Trophoblast cell (in vitro differentiated cells and primary cell): ENCODE measurements around the gene SLAMF1.

Experiments
- DNase-seq, 2 donors: peaks; one replicate each; pipeline ENCODE4 v3.0.0-alpha.2; 2016
- H2AFZ ChIP-seq: 2 replicates; pipeline ENCODE4 v1.6.1; 2013; ENCODE audit warnings: low read length, moderate library complexity, mild to moderate bottlenecking; ENCODE audit not compliant: insufficient read depth, poor library complexity
- H2AK5ac ChIP-seq: 2 replicates; pipeline ENCODE4 v1.6.1; 2013; ENCODE audit warnings: mild to moderate bottlenecking, low read length
- H2BK120ac ChIP-seq: 2 replicates; pipeline ENCODE4 v1.6.1; 2013; ENCODE audit warnings: low read length, mild to moderate bottlenecking, moderate library complexity; ENCODE audit not compliant: insufficient read depth, poor library complexity
- H2BK12ac ChIP-seq: 2 replicates; pipeline ENCODE4 v1.6.1; 2013; ENCODE audit warnings: mild to moderate bottlenecking, low read length, moderate library complexity
- H2BK5ac ChIP-seq: 2 replicates; pipeline ENCODE4 v1.6.1; 2013; ENCODE audit warnings: low read length, low read depth, moderate library complexity, mild to moderate bottlenecking; ENCODE audit not compliant: poor library complexity
- H3K14ac ChIP-seq: 2 replicates; pipeline ENCODE4 v1.6.1; 2013; ENCODE audit warnings: mild to moderate bottlenecking, low read length
- H3K18ac ChIP-seq: 2 replicates; pipeline ENCODE4 v1.6.1; 2013; ENCODE audit warnings: mild to moderate bottlenecking, low read length
- H3K23ac ChIP-seq: 2 replicates; pipeline ENCODE4 v1.6.1; 2013; ENCODE audit warnings: low read length
- H3K27ac ChIP-seq: 2 replicates; pipeline ENCODE4 v1.5.1; 2013; ENCODE audit warnings: low read depth, mild to moderate bottlenecking, inconsistent platforms, low read length, moderate library complexity
- H3K27me3 ChIP-seq: 2 replicates; pipeline ENCODE4 v1.6.1; 2013; ENCODE audit warnings: inconsistent platforms, mild to moderate bottlenecking, low read length, moderate library complexity; ENCODE audit not compliant: insufficient read depth
- H3K36me3 ChIP-seq, 2 experiments: 1 replicate in 1 of 2; 2 replicates in 1 of 2; pipeline ENCODE4 v1.6.1; 2013; ENCODE audit warnings: low read length in 2 of 2, mild to moderate bottlenecking in 2 of 2, moderate library complexity in 1 of 2; ENCODE audit not compliant: insufficient read depth in 2 of 2, control insufficient read depth in 1 of 2
- H3K4ac ChIP-seq: 2 replicates; pipeline ENCODE4 v1.6.1; 2013; ENCODE audit warnings: low read depth, mild to moderate bottlenecking, low read length, moderate library complexity
- H3K4me1 ChIP-seq, 2 experiments: 1 replicate in 1 of 2; 2 replicates in 1 of 2; pipeline ENCODE4 v1.6.1; 2013; ENCODE audit warnings: low read length in 2 of 2, mild to moderate bottlenecking in 2 of 2, moderate library complexity in 1 of 2; ENCODE audit not compliant: insufficient read depth in 2 of 2, control insufficient read depth in 1 of 2
- H3K4me2 ChIP-seq: 2 replicates; pipeline ENCODE4 v1.6.1; 2013; ENCODE audit warnings: inconsistent platforms, mild to moderate bottlenecking, low read length, moderate library complexity
- H3K4me3 ChIP-seq: 2 replicates; pipeline ENCODE4 v1.5.1; 2013; ENCODE audit warnings: mild to moderate bottlenecking, low read depth, low read length, inconsistent platforms
- H3K79me1 ChIP-seq: one replicate; pipeline ENCODE4 v1.6.1; 2013; ENCODE audit warnings: low read length
- H3K79me2 ChIP-seq: 2 replicates; pipeline ENCODE4 v1.6.1; 2013; ENCODE audit warnings: low read length, mild to moderate bottlenecking; ENCODE audit not compliant: control insufficient read depth, insufficient read depth, poor library complexity
- H3K9ac ChIP-seq: 2 replicates; pipeline ENCODE4 v1.6.1; 2013; ENCODE audit warnings: mild to moderate bottlenecking, low read length
- H3K9me3 ChIP-seq: 2 replicates; pipeline ENCODE4 v1.6.1; 2013; ENCODE audit warnings: low read depth, mild to moderate bottlenecking, control low read depth, inconsistent platforms, low read length; ENCODE audit not compliant: insufficient read depth
- H4K12ac ChIP-seq: 2 replicates; pipeline ENCODE4 v1.6.1; 2013; ENCODE audit warnings: low read depth, mild to moderate bottlenecking, low read length, moderate library complexity
- H4K8ac ChIP-seq: 2 replicates; pipeline ENCODE4 v1.6.1; 2013; ENCODE audit warnings: low read depth, mild to moderate bottlenecking, low read length, moderate library complexity
- H4K91ac ChIP-seq: one replicate; pipeline ENCODE4 v1.6.1; 2013; ENCODE audit warnings: low read depth, mild to moderate bottlenecking, low read length, moderate library complexity
- whole genome bisulfite sequencing: extraction: QIAGEN DNeasy Blood & Tissue Kit; methylation state at CpG from one replicate; pipeline ENCODE4 v1.1.7; 2013; ENCODE audit warnings: missing lambda C conversion rate; ENCODE audit not compliant: insufficient read length, insufficient coverage; ENCODE audit errors: extremely low coverage; 5-methylcytosine and 5-hydroxymethylcytosine counted together

The SLAMF1 gene

DNA sequence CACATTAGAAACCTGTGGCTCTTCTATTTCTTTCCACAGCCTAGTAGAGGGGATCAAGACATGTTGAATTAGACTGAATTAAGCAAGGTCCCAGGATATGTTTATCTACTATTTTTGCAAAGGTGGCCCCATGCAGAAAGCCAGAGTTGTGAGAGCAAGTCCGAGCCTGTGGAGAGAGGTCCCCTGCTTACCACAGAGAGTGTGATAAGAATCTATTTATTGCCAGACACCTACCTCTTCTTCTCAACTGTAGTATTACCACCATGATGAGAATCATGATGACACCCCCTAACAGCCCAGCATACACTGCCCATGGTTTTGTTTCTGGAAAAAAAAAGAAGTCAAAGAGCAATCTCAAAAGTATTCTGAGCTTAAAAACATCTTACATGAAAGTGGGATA, 23.0 kb downstream of the SLAMF1 start:
- no peak overlapping the region for H3K4me3 ChIP-seq
- H2BK5ac ChIP-seq = no peak overlapping the region
- no peak overlapping the region for H3K27ac ChIP-seq
- H3K4me2 ChIP-seq = no peak overlapping the region
- H4K91ac ChIP-seq = no peak overlapping the region
- H3K36me3 ChIP-seq = no peaks in the 10 kb centered on the region
- H2AK5ac ChIP-seq = no peak overlapping the region
- H3K9me3 ChIP-seq = peaks cover 2% of the 10 kb centered on the region
- no peak overlapping the region for H4K12ac ChIP-seq
- H3K23ac ChIP-seq = no peak overlapping the region
- H3K4me1 ChIP-seq = peaks cover 7 to 10% of the 10 kb centered on the region in 2 experiments
- H3K27me3 ChIP-seq = no peaks in the 10 kb centered on the region
- WGBS = no CpG with 5 or more reads among the region's 1 CpG
- no peak overlapping the region for H3K18ac ChIP-seq
- no peak overlapping the region for H2AFZ ChIP-seq
- H3K79me1 ChIP-seq = peaks cover 6% of the 10 kb centered on the region
- H3K79me2 ChIP-seq = no peaks in the 10 kb centered on the region
- no peak overlapping the region for H3K4ac ChIP-seq
- H2BK120ac ChIP-seq = no peak overlapping the region
- DNase-seq = no peak
- H3K9ac ChIP-seq = no peak overlapping the region
- no peak overlapping the region for H3K14ac ChIP-seq
- H2BK12ac ChIP-seq = no peak overlapping the region
- H4K8ac ChIP-seq = no peak overlapping the region

DNA sequence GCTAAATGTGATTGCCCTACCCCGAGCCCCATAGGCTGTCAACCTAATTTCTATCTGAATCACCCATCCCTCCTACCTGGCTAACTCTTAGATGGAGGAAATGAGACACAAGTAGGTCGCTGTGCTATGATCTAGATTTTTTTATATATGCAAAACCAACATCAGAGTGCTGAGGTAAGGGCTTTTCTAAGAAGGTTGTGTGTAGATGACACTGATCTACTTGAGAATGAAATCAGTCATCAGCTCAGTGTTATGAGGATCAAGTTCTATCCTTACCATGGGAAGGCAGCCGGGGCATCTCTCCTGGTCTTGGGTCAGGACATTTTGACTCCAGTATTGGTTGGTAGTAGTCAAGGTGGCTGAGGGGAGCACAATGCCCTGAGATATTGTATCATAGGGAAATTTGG, 23.6 kb downstream of the SLAMF1 start:
- no peaks in the 10 kb centered on the region for H3K27me3 ChIP-seq
- no peaks in the 10 kb centered on the region for H3K36me3 ChIP-seq
- H2AFZ ChIP-seq = no peak overlapping the region
- H3K9me3 ChIP-seq = peaks cover 2% of the 10 kb centered on the region
- no peak overlapping the region for H3K14ac ChIP-seq
- H3K27ac ChIP-seq = no peak overlapping the region
- H2BK5ac ChIP-seq = no peak overlapping the region
- H3K23ac ChIP-seq = no peak overlapping the region
- H4K12ac ChIP-seq = no peak overlapping the region
- DNase-seq = no peak
- H3K9ac ChIP-seq = no peak overlapping the region
- H2BK12ac ChIP-seq = no peak overlapping the region
- no peak overlapping the region for H4K91ac ChIP-seq
- peaks cover 3 to 7% of the 10 kb centered on the region in 2 experiments for H3K4me1 ChIP-seq
- H2BK120ac ChIP-seq = no peak overlapping the region
- no CpG with 5 or more reads among the region's 3 CpGs for WGBS
- H3K4me3 ChIP-seq = no peak overlapping the region
- H2AK5ac ChIP-seq = no peak overlapping the region
- H3K79me2 ChIP-seq = no peaks in the 10 kb centered on the region
- H3K79me1 ChIP-seq = peaks cover 2% of the 10 kb centered on the region
- no peak overlapping the region for H4K8ac ChIP-seq
- H3K18ac ChIP-seq = no peak overlapping the region
- H3K4me2 ChIP-seq = no peak overlapping the region
- H3K4ac ChIP-seq = no peak overlapping the region

DNA sequence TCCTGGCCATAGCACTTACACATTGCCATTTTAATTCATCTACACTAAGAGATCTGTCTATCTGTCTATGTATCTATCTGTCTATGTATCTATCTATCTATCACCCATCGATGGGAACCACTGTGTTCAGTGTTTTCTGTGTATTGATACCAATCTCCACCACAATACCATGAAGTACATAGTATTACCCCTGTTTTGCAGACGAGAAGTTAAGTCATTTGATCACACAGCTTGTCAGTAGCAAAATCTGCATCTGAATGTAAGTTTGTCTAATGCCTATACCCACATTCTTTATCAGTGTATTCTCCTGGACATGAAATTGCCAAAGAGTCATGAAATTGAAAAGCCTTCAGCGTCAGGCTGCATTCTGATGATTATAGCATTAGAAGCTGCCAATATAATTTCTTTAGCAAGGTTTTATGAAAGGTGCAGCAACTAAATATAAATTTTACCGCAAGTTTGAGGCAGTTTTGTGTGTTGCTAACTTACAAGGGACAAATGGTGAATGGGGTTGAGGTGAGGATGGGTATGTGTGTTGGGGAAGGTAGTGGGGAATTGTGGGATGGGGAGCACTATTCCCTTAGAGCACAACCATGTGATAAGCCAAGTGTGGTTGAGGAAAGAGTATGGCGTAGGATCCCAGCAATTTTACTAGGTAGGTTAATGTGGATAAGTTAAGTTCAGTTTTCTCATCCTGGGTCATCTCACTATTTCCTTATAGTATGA, 24.2 kb downstream of the SLAMF1 start:
- H3K79me1 ChIP-seq = peaks cover 2% of the 10 kb centered on the region
- H4K91ac ChIP-seq = no peak overlapping the region
- H2BK12ac ChIP-seq = no peak overlapping the region
- H3K4me1 ChIP-seq = peaks cover 3 to 7% of the 10 kb centered on the region in 2 experiments
- no peak overlapping the region for H3K4me2 ChIP-seq
- no peaks in the 10 kb centered on the region for H3K36me3 ChIP-seq
- H3K27me3 ChIP-seq = no peaks in the 10 kb centered on the region
- H3K23ac ChIP-seq = no peak overlapping the region
- H3K79me2 ChIP-seq = no peaks in the 10 kb centered on the region
- H2BK5ac ChIP-seq = no peak overlapping the region
- H3K4ac ChIP-seq = no peak overlapping the region
- no peak overlapping the region for H2AFZ ChIP-seq
- no peak overlapping the region for H3K9ac ChIP-seq
- H3K14ac ChIP-seq = no peak overlapping the region
- no peak for DNase-seq
- H4K8ac ChIP-seq = no peak overlapping the region
- H3K27ac ChIP-seq = no peak overlapping the region
- H4K12ac ChIP-seq = no peak overlapping the region
- no peak overlapping the region for H2AK5ac ChIP-seq
- H3K4me3 ChIP-seq = no peak overlapping the region
- WGBS = no CpG with 5 or more reads among the region's 5 CpGs
- no peak overlapping the region for H2BK120ac ChIP-seq
- peaks cover 2% of the 10 kb centered on the region for H3K9me3 ChIP-seq
- H3K18ac ChIP-seq = no peak overlapping the region

DNA sequence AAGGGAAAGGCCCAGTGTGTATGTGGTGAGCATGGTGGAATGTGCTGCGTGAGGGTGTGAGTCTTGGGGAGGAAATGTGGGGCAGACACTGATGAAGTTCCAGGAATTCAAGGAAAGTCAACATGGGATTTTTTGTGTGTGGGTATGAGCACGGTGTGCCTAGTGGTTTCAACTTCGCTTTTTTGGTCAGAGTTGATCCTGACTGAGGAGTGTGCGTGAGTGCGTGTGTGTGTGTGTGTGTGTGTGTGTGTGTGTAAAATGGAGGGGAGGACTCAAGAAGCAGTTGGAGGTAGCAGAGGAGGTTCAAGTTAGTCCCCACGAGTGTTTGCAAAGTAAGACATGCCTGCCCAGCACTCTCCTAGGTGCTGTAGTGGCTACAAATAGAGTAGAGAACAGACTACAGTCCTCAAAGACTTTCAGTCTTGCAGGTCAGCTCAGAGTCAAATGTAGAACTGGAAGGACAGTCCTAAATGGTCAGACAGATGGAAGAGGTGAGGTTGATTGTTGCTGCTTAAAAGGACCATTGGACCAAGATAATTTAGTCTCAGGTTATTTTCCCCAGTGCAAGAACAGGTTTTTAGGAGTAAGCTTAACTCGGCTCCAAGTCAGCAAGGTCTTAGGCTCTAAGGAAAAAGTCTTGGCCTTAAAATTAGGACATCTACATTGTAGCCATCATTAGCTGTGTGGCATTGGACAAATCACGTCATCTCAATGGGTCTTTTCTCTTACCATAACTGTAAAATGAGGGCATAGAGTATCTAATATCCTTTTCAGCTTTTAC, 25.0 kb downstream of the SLAMF1 start:
- H2AFZ ChIP-seq = no peak overlapping the region
- no peak overlapping the region for H4K8ac ChIP-seq
- H2AK5ac ChIP-seq = no peak overlapping the region
- no peaks in the 10 kb centered on the region for H3K79me2 ChIP-seq
- H3K9ac ChIP-seq = no peak overlapping the region
- H3K4ac ChIP-seq = no peak overlapping the region
- no peaks in the 10 kb centered on the region for H3K36me3 ChIP-seq
- H3K23ac ChIP-seq = no peak overlapping the region
- no peaks in the 10 kb centered on the region for H3K27me3 ChIP-seq
- no CpG with 5 or more reads among the region's 8 CpGs for WGBS
- peak; percentile 62 to 79 for DNase-seq
- H3K9me3 ChIP-seq = peaks cover 2% of the 10 kb centered on the region
- peaks cover 3 to 6% of the 10 kb centered on the region in 2 experiments for H3K4me1 ChIP-seq
- peaks cover 2% of the 10 kb centered on the region for H3K79me1 ChIP-seq
- H3K14ac ChIP-seq = no peak overlapping the region
- no peak overlapping the region for H4K12ac ChIP-seq
- no peak overlapping the region for H3K27ac ChIP-seq
- H2BK120ac ChIP-seq = no peak overlapping the region
- no peak overlapping the region for H3K4me3 ChIP-seq
- no peak overlapping the region for H4K91ac ChIP-seq
- no peak overlapping the region for H3K4me2 ChIP-seq
- H3K18ac ChIP-seq = no peak overlapping the region
- no peak overlapping the region for H2BK5ac ChIP-seq
- no peak overlapping the region for H2BK12ac ChIP-seq
